ENCODE results near the gene PCDHB13.
"Not testable (repeated sequence)": the region's sequence is repeated elsewhere in the genome, so short reads cannot be mapped to it uniquely, and the experiment has no call there.

PCDHB13 gene

DNA sequence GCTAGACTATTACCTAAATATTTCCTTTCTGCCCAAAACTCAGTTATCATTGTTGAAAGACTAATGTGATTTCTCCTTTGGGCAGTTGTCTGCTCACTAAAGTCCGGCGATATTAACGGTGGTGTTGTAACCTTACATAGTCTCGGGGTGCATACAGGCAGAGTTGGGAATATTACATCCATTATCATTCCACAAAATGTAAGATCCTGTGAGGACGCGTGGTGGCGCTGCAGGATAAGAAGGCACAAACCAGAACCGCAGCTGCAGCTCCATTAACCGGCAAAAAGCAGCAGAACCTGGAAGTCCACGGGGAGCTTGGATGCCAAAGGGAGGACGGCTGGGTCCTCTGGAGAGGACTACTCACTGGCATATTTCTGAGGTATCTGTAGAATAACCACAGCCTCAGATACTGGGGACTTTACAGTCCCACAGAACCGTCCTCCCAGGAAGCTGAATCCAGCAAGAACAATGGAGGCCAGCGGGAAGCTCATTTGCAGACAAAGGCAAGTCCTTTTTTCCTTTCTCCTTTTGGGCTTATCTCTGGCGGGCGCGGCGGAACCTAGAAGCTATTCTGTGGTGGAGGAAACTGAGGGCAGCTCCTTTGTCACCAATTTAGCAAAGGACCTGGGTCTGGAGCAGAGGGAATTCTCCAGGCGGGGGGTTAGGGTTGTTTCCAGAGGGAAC, at the start of gene PCDHB13:
TSS of gene PCDHB13 (plus strand) at position 264 of the 684 bp plus-strand sequence. CDS start at position 469, 205 bp downstream.
- not testable (repeated sequence) for DNase-seq (ENCODE audit: low read depth, low spot score)

DNA sequence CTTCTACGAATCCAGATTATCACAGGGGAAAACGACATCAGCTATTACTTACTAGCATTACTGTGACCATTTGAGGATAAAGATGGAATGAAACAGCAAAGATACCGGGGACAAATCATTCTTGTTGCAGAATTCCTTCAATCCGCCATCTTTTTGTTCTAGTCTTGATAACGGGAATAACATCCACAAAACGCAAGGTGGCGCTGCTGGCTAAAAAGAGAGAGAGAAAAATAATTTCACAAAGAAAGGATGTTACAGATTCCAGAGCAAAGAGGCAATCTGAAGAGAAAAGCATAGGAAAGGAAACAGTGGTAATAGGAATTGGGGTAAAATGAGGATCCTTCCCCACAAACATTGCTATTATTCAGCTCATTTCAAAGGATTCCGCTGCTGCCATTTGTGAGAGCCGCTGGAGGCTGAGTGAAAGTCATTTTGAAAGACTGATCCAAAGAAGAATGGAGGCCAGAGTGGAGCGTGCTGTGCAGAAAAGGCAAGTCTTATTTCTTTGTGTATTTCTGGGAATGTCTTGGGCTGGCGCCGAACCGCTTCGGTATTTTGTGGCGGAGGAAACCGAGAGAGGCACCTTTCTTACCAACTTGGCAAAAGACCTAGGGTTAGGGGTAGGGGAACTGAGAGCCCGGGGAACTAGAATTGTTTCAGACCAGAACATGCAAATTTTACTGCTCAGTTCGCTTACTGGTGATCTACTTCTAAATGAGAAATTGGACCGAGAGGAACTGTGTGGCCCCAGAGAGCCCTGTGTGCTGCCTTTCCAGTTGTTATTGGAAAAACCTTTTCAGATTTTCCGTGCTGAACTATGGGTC, 41.1 kb upstream of the PCDHB13 start, which contains the start of gene PCDHB7:
TSS of gene PCDHB7 (plus strand) at position 264 of the 824 bp plus-strand sequence. CDS start at position 456, 192 bp downstream.
- DNase-seq (ENCODE audit: low read depth, low spot score) = no peak

DNA sequence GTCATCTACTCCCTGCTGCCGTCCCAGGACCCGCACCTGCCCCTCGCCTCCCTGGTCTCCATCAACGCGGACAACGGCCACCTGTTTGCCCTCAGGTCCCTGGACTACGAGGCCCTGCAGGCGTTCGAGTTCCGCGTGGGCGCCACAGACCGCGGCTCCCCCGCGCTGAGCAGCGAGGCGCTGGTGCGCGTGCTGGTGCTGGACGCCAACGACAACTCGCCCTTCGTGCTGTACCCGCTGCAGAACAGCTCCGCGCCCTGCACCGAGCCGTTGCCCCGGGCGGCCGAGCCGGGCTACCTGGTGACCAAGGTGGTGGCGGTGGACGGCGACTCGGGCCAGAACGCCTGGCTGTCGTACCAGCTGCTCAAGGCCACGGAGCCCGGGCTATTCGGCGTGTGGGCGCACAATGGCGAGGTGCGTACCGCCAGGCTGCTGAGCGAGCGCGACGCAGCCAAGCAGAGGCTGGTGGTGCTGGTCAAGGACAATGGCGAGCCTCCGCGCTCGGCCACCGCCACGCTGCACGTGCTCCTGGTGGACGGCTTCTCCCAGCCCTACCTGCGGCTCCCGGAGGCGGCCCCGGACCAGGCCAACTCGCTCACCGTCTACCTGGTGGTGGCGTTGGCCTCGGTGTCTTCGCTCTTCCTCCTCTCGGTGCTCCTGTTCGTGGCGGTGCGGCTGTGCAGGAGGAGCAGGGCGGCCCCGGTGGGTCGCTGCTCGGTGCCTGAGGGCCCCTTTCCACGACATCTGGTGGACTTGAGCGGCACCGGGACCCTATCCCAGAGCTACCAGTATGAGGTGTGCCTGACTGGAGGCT, 39.2 kb upstream of the PCDHB13 start:
- DNase-seq (ENCODE audit: low read depth, low spot score) = not testable (repeated sequence)

DNA sequence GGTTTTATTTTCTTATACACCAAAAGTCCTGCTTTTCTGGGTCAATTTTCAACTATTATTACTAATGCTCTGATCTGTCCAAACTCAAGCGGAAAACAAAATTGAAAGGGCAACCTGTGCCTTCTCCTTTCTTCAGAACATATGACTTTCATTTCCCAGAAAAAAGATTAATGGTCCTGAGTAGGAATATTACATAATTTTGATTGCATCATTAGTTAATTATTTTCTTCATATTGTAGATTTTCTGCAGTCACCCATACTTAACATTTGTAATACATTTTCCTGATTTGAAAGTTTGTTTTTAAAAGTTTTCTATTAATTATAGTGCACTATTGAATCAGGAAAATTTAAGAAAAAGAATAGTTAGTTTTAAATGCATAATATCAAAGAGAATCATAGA, 37.8 kb upstream of the PCDHB13 start:
- no peak for DNase-seq (ENCODE audit: low read depth, low spot score)

DNA sequence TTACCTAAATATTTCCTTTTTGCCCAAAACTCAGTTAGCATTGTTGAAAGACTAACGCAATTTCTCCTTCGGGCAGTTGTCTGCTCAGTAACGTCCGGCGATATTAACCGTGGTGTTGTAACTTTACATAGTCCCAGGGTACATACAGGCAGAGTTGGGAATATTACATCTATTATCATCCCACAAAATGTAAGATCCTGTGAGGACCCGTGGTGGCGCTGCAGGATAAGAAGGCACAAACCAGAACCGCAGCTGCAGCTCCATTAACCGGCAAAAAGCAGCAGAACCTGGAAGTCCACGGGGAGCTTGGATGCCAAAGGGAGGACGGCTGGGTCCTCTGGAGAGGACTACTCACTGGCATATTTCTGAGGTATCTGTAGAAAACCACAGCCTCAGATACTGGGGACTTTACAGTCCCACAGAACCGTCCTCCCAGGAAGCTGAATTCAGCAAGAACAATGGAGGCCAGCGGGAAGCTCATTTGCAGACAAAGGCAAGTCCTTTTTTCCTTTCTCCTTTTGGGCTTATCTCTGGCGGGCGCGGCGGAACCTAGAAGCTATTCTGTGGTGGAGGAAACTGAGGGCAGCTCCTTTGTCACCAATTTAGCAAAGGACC, 36.0 kb upstream of the PCDHB13 start, which contains the start of gene PCDHB8:
TSS of gene PCDHB8 (plus strand) at position 214 of the 615 bp plus-strand sequence. CDS start at position 459, 245 bp downstream.
- not testable (repeated sequence) for DNase-seq (ENCODE audit: low read depth, low spot score)

DNA sequence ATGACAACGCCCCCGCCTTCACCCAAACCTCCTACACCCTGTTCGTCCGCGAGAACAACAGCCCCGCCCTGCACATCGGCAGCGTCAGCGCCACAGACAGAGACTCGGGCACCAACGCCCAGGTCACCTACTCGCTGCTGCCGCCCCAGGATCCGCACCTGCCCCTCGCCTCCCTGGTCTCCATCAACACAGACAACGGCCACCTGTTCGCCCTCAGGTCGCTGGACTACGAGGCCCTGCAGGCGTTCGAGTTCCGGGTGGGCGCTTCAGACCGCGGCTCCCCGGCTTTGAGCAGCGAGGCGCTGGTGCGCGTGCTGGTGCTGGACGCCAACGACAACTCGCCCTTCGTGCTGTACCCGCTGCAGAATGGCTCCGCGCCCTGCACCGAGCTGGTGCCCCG, 34.3 kb upstream of the PCDHB13 start:
- DNase-seq (ENCODE audit: low read depth, low spot score) = not testable (repeated sequence)

DNA sequence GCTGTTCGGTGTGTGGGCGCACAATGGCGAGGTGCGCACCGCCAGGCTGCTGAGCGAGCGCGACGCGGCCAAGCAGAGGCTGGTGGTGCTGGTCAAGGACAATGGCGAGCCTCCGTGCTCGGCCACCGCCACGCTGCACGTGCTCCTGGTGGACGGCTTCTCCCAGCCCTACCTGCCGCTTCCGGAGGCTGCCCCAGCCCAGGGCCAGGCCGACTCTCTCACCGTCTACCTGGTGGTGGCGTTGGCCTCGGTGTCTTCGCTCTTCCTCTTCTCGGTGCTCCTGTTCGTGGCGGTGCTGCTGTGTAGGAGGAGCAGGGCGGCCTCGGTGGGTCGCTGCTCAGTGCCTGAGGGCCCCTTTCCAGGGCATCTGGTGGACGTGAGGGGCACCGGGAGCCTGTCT, 33.8 kb upstream of the PCDHB13 start:
- not testable (repeated sequence) for DNase-seq (ENCODE audit: low read depth, low spot score)

DNA sequence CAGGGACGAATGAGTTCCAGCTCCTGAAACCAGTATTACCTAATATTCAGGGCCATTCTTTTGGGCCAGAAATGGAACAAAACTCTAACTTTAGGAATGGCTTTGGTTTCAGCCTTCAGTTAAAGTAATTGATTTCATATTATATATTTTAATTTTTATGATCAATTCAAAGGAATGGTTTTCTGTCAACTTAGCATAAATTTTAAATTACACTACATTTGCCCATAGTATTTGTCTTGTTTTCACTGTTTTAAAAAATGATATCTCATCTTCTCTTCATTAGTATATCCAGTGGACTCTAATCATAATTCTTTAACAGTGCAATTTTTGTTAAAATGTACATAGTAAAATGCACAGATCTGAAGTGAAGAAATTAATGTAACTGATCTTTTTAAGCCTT, 33.4 kb upstream of the PCDHB13 start:
- DNase-seq (ENCODE audit: low read depth, low spot score) = no peak

DNA sequence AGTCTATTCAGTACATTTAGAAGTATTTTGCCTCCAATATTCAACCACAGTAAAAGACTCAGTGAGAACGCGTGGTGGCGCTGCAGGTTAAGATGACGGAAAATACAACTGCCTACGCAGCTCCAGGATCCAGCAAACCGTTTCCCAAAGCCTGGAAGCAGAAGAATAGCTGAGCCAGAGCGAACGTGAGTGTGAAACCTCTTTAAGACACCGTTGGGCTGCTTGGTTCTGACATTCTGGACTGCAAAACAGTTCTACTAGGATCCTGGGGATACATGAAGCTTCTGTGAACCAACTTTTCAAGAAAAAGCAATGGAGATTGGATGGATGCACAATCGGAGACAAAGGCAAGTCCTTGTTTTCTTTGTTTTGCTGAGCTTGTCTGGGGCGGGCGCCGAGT, 31.5 kb upstream of the PCDHB13 start, which contains the start of gene PCDHB16:
TSS of gene PCDHB16 (plus strand) at position 140 of the 400 bp plus-strand sequence. CDS start at position 313, 173 bp downstream.
- no peak for DNase-seq (ENCODE audit: low read depth, low spot score)

DNA sequence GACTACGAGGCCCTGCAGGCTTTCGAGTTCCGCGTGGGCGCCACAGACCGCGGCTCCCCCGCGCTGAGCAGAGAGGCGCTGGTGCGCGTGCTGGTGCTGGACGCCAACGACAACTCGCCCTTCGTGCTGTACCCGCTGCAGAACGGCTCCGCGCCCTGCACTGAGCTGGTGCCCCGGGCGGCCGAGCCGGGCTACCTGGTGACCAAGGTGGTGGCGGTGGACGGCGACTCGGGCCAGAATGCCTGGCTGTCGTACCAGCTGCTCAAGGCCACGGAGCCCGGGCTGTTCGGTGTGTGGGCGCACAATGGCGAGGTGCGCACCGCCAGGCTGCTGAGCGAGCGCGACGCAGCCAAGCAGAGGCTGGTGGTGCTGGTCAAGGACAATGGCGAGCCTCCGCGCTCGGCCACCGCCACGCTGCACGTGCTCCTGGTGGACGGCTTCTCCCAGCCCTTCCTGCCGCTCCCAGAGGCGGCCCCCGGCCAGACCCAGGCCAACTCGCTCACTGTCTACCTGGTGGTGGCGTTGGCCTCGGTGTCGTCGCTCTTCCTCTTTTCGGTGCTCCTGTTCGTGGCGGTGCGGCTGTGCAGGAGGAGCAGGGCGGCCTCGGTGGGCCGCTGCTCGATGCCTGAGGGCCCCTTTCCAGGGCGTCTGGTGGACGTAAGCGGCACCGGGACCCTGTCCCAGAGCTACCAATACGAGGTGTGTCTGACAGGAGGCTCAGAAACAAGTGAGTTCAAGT, 29.4 kb upstream of the PCDHB13 start:
- DNase-seq (ENCODE audit: low read depth, low spot score) = not testable (repeated sequence)

DNA sequence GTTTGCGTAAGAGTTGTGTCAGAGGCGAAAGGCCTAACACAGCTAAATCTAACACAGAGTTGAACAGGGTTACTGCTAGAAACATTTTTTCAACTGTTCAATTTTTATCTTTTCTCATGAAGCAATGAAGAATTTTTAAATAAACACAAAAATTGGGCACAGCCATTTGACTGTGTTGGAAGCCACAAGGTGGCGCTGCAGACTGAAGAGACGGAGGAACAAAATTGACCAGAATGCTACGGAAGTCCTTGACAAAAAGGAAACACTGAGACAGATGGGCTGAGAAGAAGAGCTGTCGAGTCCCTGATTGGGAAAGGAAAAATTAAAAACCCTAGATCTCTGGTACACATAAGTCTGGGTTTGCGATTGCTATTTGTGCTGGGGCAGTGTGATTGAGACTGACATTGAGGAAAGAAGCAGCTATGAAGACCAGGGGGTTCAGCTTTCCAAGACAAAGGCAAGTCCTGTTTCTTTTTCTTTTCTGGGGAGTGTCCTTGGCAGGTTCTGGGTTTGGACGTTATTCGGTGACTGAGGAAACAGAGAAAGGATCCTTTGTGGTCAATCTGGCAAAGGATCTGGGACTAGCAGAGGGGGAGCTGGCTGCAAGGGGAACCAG, 26.7 kb upstream of the PCDHB13 start, which contains the start of gene PCDHB9:
TSS of gene PCDHB9 (plus strand) at position 265 of the 616 bp plus-strand sequence. CDS start at position 423, 158 bp downstream.
- DNase-seq (ENCODE audit: low read depth, low spot score) = no peak

DNA sequence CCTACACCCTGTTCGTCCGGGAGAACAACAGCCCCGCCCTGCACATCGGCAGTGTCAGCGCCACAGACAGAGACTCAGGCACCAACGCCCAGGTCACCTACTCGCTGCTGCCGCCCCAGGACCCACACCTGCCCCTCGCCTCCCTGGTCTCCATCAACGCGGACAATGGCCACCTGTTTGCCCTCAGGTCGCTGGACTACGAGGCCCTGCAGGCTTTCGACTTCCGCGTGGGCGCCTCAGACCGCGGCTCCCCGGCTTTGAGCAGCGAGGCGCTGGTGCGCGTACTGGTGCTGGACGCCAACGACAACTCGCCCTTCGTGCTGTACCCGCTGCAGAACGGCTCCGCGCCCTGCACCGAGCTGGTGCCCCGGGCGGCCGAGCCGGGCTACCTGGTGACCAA, 25.0 kb upstream of the PCDHB13 start:
- not testable (repeated sequence) for DNase-seq (ENCODE audit: low read depth, low spot score)

DNA sequence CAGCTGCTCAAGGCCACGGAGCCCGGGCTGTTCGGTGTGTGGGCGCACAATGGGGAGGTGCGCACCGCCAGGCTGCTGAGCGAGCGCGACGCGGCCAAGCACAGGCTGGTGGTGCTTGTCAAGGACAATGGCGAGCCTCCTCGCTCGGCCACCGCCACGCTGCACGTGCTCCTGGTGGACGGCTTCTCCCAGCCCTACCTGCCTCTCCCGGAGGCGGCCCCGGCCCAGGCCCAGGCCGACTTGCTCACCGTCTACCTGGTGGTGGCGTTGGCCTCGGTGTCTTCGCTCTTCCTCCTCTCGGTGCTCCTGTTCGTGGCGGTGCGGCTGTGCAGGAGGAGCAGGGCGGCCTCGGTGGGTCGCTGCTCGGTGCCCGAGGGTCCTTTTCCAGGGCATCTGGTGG, 24.6 kb upstream of the PCDHB13 start:
- not testable (repeated sequence) for DNase-seq (ENCODE audit: low read depth, low spot score)

DNA sequence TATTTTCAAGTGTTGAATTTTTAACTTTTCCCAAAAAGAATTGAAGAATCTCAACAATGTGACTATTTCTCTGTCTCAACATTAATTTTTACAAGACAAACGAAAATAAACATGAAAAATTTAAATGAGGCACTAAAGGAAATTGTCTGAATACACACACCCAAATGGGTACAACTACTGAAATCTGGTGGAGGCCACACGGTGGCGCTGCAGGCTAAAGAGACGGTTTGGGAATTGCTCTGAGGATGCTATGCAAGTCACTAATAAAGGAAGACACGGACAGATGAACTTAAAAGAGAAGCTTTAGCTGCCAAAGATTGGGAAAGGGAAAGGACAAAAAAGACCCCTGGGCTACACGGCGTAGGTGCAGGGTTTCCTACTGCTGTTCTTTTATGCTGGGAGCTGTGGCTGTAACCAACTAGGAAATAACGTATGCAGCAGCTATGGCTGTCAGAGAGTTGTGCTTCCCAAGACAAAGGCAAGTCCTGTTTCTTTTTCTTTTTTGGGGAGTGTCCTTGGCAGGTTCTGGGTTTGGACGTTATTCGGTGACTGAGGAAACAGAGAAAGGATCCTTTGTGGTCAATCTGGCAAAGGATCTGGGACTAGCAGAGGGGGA, 21.5 kb upstream of the PCDHB13 start, which contains the start of gene PCDHB10:
TSS of gene PCDHB10 (plus strand) at position 244 of the 616 bp plus-strand sequence. CDS start at position 444, 200 bp downstream.
- no peak for DNase-seq (ENCODE audit: low read depth, low spot score)

DNA sequence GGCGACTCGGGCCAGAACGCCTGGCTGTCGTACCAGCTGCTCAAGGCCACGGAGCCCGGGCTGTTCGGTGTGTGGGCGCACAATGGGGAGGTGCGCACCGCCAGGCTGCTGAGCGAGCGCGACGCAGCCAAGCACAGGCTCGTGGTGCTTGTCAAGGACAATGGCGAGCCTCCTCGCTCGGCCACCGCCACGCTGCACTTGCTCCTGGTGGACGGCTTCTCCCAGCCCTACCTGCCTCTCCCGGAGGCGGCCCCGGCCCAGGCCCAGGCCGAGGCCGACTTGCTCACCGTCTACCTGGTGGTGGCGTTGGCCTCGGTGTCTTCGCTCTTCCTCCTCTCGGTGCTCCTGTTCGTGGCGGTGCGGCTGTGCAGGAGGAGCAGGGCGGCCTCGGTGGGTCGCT, 19.4 kb upstream of the PCDHB13 start:
- DNase-seq (ENCODE audit: low read depth, low spot score) = not testable (repeated sequence)

DNA sequence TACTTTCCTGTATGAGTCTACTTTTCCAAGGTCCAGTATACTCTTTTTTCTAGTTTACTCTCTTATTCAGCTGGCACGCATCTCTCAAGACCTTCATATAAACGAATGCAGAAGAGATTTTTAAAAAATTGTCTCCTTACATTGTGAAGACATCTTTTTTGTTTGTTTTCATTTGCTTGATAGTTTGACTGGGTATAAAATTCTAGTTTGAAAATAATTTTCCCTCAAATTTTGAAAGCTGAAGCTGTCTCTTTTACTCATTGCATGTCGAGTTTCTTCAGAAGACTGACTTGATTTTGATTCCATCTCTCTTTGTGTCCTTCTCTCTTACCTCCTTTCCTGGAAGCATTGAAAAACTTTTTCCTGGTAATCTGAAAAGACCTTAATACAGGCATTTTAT, 17.4 kb upstream of the PCDHB13 start:
- no peak for DNase-seq (ENCODE audit: low read depth, low spot score)

DNA sequence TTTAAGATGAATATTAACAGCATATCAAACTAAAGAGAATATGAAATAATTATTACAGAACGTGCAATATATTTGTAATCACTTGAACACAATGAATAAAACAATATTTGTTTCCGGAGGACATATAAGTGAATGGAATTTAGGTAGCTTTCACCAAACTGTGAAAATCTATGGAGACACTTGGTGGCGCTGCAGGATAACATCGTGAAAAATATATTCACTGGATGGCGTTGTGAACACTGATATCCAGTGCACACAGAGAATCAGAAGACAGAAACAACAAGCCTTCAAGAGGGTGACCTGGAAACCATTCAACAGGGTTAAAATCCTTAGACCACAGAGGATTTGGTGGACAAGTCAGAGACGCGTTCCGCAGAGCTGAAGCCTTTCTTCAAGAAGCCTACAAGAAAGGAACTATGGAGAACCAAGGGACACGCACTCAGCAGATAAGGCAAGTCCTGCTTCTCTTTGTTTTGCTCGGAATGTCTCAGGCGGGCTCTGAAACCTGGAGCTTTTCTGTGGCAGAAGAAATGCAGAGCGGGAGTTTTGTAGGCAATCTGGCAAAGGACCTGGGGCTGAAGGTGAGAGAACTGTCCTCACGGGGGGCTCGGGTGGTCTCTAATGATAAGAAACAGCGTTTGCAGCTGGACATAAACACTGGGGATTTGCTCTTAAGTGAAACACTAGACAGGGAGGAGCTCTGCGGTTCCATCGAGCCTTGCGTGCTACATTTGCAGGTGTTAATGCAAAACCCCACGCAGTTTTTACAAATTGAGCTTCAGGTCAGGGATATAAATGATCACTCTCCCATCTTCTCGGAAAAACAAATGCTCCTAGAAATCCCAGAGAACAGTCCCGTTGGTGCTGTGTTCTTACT, 14.1 kb upstream of the PCDHB13 start, which contains the start of gene PCDHB11:
TSS of gene PCDHB11 (plus strand) at position 269 of the 877 bp plus-strand sequence. CDS start at position 417, 148 bp downstream.
- no peak for DNase-seq (ENCODE audit: low read depth, low spot score)

DNA sequence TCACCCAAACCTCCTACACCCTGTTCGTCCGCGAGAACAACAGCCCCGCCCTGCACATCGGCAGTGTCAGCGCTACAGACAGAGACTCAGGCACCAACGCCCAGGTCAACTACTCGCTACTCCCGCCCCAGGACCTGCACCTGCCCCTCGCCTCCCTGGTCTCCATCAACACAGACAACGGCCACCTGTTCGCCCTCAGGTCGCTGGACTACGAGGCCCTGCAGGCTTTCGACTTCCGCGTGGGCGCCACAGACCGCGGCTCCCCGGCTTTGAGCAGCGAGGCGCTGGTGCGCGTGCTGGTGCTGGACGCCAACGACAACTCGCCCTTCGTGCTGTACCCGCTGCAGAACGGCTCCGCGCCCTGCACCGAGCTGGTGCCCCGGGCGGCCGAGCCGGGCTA, 12.6 kb upstream of the PCDHB13 start:
- DNase-seq (ENCODE audit: low read depth, low spot score) = not testable (repeated sequence)

All from brain pericyte (primary cell).